Inferior parietal cortex (tissue), 1 donor: Measurements from ENCODE around the gene OR6B1.

Source experiments
- DNase-seq: peaks from one replicate; pipeline ENCODE4 v3.0.0-alpha.2; 2016; ENCODE audit errors: extremely low spot score

The OR6B1 gene

GRCh38 chr7:144000020-144000419, at the start of gene OR6B1:
Gene OR6B1 (plus strand): TSS chr7:144000320. CDS start chr7:144003997, 3,677 bp downstream.
- DNase-seq, result no peak

GRCh38 chr7:143953421-143953820, 46.7 kb upstream of the OR6B1 start:
- no peak for DNase-seq

GRCh38 chr7:143954135-143954534, 46.0 kb upstream of the OR6B1 start:
- no peak for DNase-seq

DNA sequence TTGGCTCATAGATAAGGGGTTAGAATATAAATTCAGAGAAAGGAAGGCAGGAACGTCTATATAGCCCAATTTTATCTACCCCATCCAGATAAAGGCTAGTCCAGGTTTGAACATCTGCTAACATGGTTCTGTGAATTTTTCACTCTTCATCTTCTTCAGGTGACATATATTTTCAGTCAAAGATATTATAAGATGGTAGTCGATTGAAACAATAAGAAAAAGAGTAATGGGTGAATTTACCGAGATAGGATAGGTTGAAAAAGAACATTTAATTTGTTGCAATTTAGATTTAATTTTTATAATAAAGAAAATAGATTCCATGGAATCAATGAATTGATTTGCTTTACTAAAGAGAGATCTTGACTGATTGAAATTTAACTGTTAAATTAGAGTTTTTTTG, 45.6 kb upstream of the OR6B1 start, which contains the start of gene OR2F1:
Gene OR2F1, plus strand, starts transcription at position 301 of the 400 bp plus-strand sequence. CDS start 5,127 bp downstream, outside the sequence.
- no peak for DNase-seq

DNA sequence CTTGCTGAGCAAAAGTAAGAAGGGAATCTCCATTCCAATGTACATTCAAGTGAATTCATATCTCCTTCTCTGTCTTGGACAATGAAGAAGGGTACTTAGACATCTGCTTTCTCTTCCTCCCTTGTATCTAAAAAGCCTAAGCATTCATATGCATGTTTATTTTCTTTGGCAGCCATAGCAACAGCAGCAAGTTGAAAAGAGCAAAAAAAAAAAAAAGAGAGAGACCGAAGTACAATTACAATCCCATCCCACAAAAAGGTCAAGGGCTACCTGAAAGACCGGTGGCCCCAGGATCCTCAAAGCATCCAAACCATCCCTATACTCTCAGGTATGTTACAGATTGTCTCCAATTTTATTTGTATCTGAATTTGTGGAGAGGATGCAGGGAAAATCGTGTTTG, 41.3 kb upstream of the OR6B1 start:
- no peak for DNase-seq

DNA sequence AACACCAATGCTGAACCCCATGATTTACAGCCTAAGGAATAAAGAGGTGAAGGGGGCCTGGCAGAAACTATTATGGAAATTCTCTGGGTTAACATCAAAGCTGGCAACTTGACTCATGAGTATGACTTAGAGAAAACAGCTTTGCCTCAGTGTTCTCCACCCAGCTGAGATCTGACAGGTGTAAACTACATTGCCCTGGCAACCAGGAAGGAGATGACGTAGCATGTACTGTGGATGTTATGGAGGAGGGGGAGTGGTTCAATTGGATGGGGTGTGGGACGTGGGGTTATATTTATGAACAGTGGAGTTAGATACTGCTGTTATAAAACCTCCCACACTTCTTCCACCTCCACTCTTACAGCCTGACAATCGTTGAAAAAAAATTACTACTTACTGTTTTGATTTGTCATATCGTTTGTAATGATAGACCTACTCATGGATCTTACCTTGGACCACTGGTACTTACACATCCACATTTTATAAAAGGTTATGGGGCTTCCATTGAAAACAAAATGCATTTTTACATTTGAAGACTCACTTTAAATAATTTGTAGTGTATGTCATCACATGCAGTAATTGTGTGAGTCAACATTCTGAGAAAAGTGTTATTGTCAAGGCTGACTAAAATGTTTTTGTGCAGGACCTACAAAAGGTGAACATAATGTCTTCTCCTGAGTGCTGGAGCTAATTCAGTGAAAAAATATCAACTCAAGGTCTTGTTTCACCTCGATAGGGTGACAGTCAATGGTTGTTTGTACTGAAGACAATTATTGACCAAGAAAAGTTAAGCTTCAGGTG, 39.1 kb upstream of the OR6B1 start:
- no peak for DNase-seq

DNA sequence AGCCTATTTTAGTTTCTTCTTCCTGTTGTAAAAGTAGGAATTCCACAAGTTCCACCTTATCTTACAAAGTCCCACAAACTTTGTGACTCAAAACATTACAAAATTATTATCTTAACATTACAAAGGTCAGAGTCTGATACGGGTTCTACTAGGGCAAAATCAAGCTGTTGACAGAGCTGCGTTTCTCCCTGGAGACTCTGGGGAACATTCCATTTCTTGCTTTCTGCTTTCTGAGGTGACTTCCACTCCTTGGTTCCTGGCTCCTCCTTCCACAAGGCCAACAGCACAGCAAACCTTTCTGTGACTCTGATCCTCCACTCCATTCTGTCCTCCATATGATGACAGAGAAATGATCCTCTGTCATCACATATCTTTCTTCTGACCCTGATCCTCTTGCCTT, 34.8 kb upstream of the OR6B1 start:
- DNase-seq, result no peak

DNA sequence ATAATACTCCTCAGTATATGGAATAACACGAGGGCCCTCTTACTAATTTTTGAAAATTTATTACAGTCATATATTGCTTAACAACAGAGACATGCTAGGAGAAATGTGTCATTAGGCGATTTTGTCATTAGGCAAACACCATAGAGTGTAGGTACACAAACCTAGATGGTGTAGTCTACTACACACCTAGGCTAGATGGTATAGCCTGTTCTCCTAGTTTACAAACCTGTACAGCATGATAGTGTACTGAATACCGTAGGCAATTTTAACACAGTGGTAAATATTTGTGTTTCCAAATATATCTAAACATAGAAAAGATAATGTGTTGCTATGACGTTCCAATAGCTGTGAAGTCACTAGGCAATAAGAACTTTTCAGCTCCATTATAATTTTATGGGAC, 32.7 kb upstream of the OR6B1 start:
- no peak for DNase-seq

DNA sequence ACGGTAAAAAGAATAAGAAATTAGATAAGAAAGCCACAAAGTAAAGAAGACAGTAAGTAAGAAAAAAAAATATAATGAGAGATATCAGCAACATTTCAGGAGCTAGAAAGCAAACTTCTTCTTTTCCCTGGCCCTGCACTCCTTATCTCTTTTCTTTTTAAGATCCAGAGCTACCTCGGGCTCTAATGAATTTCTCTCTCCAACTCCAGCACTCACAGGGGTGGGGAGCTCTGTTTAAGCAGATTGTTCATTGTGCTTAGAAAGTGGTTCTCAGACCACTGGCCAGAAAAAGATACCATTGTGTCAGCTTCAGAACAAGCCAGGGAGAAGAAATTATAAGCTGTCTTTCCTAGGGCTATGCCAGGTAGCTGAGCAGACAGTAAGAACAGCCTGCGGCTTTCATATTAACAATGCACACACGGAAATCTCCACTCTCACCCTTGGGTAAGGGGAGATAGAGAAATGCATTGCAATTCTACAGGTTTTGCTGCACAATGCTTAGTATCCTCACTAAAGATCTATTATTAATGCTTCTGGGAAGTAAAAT, 26.2 kb upstream of the OR6B1 start:
- DNase-seq, result no peak

DNA sequence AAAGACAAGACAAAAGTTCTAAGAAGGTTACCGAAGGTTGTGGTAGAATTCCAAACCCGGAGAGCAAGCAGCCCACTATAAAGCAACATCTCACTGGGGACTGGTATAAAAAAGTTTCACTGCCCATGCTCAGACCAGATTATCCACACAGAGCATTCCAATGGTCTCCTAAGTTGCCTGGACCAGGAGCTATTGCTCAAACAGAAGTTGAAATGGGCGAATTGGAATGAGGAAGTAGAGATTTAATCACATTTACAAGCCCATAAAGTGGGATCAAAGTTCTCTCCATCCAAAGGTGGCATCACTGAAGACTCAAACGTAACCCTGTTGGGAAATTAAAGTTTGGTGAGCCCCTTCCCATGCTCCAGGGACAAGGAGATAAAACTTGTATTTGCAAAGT, 25.7 kb upstream of the OR6B1 start:
- DNase-seq, result no peak

DNA sequence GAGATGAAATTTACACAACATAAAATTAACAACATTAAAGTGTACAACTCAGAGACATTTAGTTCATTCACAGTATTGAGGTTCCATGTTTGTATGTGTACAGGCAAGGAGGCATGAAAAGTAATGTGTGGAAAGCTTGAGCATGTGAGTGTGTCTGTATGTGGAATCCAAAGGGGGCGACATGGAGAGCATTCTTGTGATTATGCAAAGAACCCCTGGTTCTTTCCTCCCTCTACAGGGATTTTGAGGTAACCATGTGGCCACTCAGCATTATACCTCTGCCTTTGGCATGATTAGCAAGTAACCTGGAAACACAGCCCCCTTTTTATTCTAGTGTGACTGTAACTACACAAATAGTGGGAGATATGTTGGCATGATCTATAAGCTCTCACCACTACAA, 24.5 kb upstream of the OR6B1 start:
- DNase-seq, result no peak

DNA sequence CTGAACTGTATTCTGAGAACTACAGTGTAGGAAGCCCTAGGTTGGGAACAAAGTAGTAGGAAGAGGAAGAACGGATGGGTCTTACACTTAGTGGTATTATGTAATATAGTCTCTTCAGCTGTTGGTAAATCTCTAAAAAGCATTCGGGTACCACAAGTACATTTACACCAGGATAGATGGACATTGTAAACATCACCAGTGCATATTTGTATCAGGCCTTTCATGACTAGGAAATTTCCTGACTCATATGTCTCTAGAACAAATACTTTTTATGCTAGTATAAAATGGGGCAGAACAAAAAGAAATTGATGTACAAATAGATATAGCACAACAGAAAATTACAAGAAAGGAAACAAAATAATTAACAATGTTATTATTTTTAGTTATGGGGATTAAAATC, 21.5 kb upstream of the OR6B1 start:
- DNase-seq, result no peak

DNA sequence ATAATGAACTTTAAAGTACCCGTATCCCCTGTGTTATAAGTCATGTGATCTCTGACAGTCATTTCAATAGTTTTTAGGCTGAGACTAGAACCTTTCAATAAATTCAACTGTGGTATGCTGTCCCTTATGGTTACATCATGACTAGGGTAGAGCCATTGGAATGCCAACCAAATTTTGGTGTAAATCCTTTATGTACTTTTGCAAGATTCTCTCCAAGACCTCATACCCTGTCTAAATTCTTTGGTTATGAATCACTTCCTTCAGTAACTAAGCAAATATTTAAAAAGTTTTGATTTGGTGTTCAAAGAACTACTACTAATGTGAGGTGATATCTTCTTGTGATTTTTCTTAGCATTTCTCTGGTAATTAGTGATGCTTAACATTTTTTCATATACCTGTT, 20.8 kb upstream of the OR6B1 start:
- no peak for DNase-seq

DNA sequence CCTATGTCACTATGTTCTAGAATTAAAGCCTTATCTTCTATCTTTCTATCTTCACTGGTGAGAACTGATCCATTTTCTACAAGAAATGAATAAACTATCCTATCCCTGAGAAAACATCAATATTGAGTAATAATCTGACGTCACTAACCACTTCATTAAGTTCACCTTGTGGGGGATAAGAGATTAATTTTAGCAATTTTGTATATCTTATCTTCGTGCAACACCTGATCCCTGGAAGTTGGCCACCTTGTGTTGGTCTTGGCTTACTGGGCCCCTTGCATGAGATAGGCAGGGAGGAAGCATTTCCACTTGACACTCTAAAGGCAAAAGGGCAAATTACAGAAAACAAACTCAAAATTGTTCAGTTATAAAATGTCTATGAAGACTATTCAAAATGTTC, 20.1 kb upstream of the OR6B1 start:
- no peak for DNase-seq

DNA sequence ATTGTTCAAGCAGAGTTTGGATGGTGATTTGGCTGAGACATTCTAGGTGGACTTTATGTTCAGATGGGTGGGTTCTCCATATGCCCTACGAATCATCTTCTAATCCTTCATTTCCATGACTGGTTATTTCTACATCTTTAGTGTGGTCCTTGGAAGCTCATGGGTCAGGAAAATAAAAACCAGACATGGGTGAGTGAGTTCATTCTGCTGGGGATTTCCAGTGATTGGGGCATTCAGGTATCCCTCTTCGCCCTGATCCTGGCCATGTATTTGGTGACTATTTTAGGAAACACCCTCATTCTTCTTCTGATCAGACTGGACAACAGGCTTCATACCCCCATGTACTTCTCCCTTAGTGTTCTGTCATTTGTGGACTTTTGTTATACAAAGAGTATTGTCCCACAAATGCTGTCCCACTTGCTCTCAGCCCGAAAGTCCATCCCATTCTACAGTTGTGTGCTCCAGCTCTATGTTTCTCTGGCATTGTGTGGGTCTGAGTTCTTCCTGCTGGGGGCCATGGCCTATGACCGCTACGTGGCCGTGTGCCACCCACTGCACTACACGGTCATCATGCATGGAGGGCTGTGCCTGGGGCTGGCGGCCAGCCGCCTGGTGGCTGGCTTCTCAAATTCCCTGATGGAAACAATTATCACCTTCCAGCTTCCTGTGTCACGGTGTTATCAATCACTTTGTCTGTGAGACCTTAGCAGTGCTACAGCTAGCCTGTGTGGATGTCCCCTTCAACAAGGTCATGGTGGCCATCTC, 19.2 kb upstream of the OR6B1 start:
- no peak for DNase-seq

DNA sequence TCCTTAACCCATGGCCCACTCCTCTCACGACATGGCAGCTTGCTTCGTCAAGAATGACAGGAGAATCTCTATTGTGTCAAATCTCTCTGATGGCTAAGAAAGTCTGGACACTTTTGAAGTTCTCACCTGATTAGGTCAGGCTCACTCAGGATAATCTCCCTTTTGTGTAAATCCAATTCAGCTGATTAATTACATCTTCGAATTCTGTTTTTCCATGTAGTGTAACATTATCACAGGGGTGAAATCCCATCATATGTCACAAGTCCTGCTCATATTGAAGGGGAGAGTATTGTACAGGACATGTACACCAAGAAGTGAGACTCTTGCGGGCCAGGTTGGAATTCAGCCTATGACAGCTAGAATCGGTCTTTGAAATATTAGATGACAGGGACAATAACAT, 16.2 kb upstream of the OR6B1 start:
- no peak for DNase-seq

DNA sequence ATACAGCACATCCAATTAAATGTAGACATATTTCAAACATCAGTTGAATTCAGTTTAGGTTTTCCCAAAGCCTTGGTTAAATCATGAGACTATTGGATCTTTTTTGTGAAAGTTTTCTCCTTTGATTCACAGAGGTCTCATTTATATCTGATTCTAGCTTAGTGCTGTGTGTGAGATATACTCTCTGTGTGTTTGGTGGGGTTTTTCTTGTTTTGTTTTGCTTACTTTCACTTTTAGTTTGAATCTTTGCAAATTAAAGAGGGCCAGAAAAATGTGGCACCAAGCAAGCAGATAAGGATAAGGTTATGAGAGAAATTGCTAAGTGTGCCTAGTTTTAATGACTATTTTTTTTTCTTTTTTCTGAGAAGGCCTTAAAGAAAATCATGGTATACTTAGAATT, 12.6 kb upstream of the OR6B1 start:
- no peak for DNase-seq

DNA sequence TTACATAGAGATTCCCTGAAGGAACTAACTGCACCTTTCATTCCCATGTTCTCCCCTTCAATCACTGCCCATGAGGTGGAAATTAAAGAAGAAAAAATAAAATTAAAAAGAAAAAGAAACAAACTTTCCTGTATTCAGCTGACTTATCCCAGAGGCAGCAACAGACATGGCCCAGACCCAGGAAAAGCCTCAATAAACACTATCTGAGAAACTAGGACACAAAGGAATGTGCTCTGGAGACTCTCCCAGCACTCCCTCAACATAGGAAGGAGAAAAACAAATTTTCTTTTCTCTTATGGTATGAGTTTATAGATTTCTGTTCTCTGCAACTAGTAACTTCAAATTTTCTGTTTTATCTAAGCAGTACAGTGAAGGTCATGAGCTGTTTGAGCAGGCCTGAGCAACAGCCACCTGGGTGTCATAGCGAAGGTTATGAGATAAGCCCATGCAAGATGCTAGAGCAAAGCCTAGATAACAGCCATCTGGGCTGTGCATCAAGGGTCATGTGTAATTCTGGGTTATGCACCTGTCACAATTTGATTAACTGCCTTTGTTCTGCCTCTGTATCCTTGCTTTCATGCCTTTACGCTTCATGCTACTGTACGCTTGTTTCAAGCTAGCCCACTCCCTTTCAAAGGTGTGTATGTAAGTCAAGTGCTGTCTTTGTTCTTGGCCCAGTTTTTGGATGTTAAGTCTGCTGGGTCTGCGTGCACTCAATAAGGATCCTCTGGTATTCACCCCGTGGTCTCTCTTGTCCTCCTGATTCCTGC, 11.0 kb upstream of the OR6B1 start:
- DNase-seq, result no peak

GRCh38 chr7:143992670-143993069, 7.5 kb upstream of the OR6B1 start:
- no peak for DNase-seq

DNA sequence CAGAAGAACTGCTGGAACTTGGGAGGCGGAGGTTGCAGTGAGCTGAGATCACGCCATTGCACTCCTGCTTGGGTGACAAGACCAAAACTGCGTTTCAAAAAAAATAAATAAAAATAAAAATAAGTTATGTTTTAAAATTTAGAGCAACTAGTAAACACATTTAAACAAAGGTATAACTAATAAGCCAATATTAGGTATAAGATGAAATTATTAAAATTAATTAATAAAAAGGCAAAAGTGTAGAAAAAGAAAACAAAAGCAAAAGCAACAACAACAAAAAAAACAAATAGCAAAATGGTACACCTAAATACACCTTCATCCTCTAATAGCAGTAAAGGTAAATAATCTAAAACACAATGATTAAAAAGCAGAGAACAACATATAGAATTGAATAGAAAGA, 6.2 kb upstream of the OR6B1 start:
- no peak for DNase-seq

DNA sequence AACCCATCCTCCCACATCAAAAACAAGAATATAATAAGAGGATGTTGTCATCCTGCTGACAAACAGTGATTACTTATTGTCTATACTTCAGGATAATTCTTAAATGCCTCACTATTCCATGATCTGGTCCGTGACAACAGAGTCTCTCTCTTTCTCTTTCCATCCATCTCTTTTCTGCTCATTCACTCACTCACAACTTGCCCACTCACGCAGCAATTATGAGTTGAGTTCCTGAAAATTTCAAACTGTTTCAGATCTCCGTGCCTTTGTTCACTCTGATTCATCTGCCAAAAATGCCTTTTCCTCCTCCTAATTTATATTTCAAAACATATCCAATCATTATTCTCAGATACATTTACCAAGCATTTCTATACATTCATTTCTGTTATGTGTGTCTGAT, 1.4 kb downstream of the OR6B1 start:
- DNase-seq, result no peak

GRCh38 chr7:144004703-144005102, 4.6 kb downstream of the OR6B1 start:
- no peak for DNase-seq
